Putamen (tissue), 1 donor: ENCODE results near the gene CDKN2B-AS1.

Source experiments
- DNase-seq: peaks from one replicate; pipeline ENCODE4 v3.0.0-alpha.2; 2016; ENCODE audit warnings: low spot score

The CDKN2B-AS1 gene

GRCh38 chr9:22118810-22119521 is 124.4 kb downstream of the CDKN2B-AS1 start:
- no peak for DNase-seq

- DNase-seq, result no peak
Measured at GRCh38 chr9:22119522-22120158, 125.0 kb downstream of the CDKN2B-AS1 start.

- no peak for DNase-seq
Measured at GRCh38 chr9:22120159-22120549, 125.6 kb downstream of the CDKN2B-AS1 start.

DNA sequence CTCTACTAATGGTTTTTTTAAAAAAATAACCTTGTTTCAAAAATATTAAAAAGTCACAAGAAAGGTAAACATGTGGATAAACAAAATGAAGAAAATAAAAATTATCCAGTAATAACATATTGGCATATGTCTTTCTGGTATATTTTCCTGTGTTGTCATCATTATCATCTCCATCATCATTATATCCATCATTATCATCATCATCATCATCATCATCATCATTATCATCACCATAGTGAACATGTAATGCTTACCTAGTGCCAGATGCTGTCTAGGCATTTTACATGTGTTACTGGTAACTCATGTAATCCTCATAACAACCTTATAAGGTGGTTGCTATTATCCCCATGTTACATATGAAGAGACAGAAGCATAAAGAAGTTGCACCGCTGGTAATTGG is 126.0 kb downstream of the CDKN2B-AS1 start:
- no peak for DNase-seq

DNA sequence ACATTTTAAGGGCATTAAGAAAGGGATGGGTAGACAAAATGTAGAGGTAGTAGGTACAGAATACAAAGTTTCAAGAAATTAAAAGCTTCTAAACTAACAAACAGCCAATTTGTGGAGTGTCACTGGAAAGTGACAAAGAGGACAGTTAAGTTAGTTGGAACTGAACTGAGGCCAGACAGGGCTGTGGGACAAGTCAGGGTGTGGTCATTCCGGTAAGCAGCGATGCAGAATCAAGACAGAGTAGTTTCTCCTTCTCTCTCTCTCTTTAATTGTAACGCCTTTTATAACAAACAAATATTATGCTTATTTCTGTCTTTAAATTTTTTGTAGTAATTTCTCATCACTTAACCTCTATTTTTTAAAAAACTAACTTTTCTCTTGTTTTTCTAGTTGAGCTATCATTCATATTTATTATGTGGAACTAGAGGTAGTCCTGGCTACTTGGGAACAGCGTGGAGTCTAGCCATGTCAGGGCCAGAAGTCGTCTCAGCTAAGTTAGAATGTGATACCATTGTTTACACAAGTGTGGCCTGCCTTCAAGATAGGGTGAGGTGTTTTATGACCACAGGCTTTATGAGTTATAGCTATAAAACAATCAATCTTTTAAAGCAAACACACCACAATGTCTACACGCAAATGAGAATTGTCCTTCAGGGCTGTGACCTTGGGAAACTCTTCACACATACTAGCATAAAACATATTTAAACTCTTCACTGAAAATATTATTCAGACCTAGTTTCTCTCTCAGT is 129.8 kb downstream of the CDKN2B-AS1 start:
- DNase-seq, result no peak

GRCh38 chr9:22129133-22129532 is 134.5 kb downstream of the CDKN2B-AS1 start:
- DNase-seq, result no peak

DNA sequence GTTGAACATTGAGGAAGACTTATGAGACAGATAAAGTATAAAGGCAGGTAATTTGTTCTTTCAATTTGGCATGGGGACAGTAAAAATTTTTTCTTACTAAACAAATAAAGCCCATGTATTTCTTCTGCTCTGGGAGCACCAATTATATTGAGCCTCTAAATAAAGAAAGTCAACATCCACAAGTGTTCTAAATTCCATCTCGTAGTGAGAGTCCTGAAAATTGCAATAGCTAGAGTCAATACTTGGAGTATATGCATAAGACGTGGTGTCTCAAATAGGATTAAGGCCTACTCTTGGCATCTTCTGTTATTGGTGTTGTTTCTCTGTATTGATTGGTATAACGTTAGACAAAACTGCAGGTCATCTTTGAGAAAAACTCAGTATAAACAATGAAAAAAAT is 135.0 kb downstream of the CDKN2B-AS1 start:
- DNase-seq, result no peak

DNA sequence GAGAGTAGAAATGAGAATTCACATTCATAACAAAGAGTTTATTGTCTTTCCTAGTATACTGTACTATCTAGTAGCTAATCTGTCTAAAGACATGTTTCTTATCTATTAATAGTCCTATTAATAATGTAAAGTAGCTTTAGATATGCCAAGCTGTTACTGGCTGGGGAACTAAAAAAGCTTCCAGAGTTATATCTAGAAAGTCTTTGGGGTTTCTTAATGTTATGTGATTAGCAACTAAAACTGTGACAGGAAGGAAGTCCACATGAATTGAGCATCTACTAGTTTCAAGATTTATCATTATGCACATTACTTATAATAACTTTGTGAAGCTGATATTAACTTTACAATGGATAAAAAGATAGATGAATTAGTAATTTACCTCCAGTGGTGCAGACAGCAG is 137.2 kb downstream of the CDKN2B-AS1 start:
- DNase-seq, result no peak

GRCh38 chr9:22134390-22134789 is 139.8 kb downstream of the CDKN2B-AS1 start:
- DNase-seq, result no peak

DNA sequence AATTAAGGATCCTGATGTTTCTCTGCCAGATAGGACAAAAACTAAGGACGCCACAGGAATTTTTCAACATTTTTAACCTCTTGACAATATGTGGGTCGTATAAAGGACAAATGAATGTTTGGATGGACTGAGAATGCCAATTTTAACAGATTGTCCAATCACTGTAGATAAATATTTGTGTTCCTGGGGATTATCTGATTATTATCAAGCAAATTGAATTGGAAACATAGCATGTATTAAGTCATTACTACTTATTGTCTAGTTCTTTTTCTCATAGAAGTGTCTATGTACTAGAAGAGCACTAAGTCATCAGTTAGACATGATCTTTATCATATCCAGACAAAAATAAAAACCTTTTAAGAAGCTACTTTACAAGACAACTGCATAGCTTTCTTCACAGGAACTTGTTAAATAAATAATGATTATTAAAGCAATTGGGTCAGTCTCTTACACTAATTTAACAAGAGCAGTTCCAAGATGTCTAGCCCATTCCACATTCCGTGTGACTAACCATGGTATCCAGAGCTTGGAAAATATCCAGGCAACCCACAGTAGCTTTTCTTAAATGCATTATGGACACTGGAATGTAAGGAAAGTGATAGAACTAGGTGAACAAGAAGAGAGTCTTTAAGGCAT is 142.0 kb downstream of the CDKN2B-AS1 start:
- no peak for DNase-seq

- no peak for DNase-seq
Measured at GRCh38 chr9:22138956-22139660, 144.5 kb downstream of the CDKN2B-AS1 start.

DNA sequence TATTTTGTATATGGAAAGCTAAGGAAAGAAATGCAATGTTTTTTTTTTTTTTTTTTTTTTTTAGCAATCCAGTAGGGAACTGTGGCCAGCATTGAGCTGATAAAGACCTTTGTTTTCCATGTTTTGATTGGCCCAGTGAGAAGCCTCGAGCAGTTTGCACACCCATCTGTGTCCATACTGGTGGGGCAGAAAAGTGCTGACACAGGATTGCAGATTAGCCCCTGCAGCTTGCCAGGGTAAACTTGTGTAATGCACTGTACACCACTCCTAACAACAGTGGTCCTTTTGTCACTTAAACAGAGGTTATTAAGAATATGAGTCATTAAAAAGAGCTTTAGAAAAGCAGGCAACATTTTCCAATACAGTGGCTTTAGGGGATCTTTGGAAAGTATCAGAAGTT is 147.3 kb downstream of the CDKN2B-AS1 start:
- DNase-seq, result no peak

DNA sequence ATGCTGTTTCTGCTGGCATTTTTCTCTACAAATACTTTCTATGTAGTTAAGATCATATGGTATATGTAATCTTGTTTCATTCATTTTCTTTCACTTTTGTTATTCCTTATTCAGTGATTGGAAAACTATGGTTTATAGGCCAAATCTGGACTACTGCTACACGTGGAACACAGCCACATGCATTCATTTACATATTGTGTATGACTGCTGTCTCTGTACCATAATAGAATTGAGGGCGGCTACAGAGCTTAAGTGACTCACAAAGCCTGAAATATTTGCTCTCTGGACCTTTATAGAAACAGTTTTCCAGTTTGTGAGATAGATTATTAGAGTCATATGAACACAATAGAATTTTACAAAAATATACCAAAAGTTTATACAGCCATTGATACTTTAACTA is 148.1 kb downstream of the CDKN2B-AS1 start:
- no peak for DNase-seq

GRCh38 chr9:22143799-22144625 is 149.4 kb downstream of the CDKN2B-AS1 start:
- no peak for DNase-seq

DNA sequence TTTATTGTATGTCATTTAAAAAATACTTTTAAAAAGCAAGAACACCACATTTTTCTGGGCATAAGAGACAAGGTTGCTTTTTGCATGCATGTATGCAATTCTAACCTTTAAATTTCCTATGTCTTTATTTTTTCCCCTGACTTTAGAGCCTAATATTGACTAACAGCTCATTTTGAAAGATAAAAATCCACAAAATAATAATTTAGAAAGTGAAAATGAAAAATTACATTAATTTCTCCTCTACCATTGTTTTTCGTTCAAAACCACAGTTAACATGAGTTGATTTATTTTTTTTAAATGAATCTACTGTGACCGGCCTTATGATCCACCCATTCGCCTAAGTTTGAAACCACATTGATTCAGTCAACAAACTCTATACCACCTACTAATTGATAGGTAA is 152.0 kb downstream of the CDKN2B-AS1 start:
- no peak for DNase-seq

- DNase-seq, result no peak
Measured at GRCh38 chr9:22147813-22148527, 153.4 kb downstream of the CDKN2B-AS1 start.

GRCh38 chr9:22148528-22148875 is 153.9 kb downstream of the CDKN2B-AS1 start:
- DNase-seq, result no peak

DNA sequence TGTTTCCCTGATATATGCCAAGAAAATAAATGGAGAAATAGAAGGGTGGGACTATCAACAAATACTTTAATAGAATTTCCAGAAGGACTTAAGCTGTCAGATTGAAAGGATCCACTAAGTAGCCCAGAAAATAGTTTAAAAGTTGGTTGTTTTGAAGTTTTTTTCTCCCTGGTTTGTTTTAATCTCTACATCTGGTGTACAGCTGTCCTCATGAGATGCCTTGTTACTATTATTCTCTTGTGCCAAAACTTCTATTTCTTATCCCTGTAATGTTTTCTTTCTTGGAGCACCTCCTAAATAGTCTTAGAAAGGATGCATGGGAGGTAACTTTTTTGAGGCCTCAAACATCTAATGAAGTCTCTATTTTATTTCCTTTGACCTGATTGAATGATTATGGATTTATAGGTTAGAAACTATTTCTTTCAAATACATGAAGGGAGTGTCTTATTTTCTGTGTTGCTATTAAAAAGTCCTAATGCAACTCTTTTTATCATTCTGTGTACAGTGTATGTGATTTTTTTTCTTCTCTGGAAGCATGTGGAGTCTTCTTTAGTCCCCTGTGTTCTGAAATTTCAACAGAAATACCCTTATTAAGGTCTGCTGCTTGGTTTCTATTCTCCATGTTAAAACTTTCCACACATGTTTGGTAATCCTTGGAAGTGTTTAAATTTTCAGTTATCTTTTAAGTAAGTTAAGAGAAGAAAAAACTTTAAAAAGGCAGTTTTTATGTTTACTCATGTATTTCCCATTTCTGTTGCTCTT is 154.5 kb downstream of the CDKN2B-AS1 start:
- no peak for DNase-seq

DNA sequence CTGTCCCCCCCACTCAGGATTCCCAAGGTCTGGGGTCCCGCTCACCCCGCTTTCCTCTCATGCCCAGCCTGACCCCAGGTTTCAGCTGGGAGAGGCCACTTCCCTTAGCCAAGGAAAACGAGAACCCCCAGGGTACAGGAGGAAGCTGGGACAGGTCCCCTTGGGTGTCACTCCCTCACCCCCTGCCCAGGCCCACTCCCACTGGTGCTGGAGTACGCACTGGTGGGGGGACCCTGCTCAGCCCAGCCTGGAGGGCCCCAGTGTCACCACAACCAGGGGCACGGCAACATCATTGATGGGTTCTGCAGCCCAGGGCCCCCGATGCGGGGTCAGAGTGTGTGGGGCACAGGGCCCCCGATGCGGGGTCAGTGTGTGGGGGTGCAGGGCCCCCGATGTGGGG is 159.5 kb downstream of the CDKN2B-AS1 start:
- no peak for DNase-seq

- no peak for DNase-seq
Measured at GRCh38 chr9:22156586-22156985, 162.0 kb downstream of the CDKN2B-AS1 start.
